Measurements from ENCODE around the gene RGS19. TPM values are rescaled to one million over a fixed set of nuclear protein-coding genes. Genes with fewer than 3 reads are reported as not detected.

Gene RGS19
- polyA plus RNA-seq, 1 donor (not counting 4 experiments of a cell fraction or from before 2014, with no cell fraction given) = 11.8 TPM

GRCh38 chr20:64096535-64096934, 17.2 kb upstream of the RGS19 start:
- dilution Hi-C loops (cut with MboI; ENCODE audit: extremely low pct_ligation_motif_present, low sequenced_read_pairs) = no loop called here
- TF ChIP-seq CTCF (optimal IDR thresholded peaks at IDR 0.05 in 1 of 3, IDR thresholded peaks at IDR 0.05 in 1 of 3, conservative IDR thresholded peaks at IDR 0.05 in 1 of 3; ENCODE audit: extremely low read depth in 1 of 3, insufficient read depth in 2 of 3, low read length in 3 of 3) (no peak), EZH2 (IDR thresholded peaks at IDR 0.05; ENCODE audit: low read length) (no peak)
- DNase-seq (ENCODE audit: low read depth, low spot score) (no peak), FAIRE-seq (no peak)
- H3K4me2 ChIP-seq (ENCODE audit: control insufficient read depth, extremely low read depth, insufficient read depth, low read depth, low read length) = no peak overlapping the region
- H3K4me3 ChIP-seq (ENCODE audit: control insufficient read depth in 2 of 3, extremely low read depth in 1 of 3, insufficient read depth in 2 of 3, low read depth in 1 of 3, low read length in 3 of 3) = no peak overlapping the region
- H2AFZ ChIP-seq (ENCODE audit: control insufficient read depth, low read length) = no peak overlapping the region
- H4K20me1 ChIP-seq (ENCODE audit: control insufficient read depth, extremely low read depth, insufficient read depth, low read length) = no peaks in the 10 kb centered on the region
- no peaks in the 10 kb centered on the region for H3K36me3 ChIP-seq (ENCODE audit: control insufficient read depth in 2 of 2, extremely low read depth in 1 of 2, insufficient read depth in 2 of 2, low read length in 2 of 2)
- no peaks in the 10 kb centered on the region for H3K4me1 ChIP-seq (ENCODE audit: control insufficient read depth, extremely low read depth, insufficient read depth, low read length)
- no peak overlapping the region for H3K9ac ChIP-seq (ENCODE audit: control insufficient read depth, extremely low read depth, insufficient read depth, low read length)
- no peaks in the 10 kb centered on the region for H3K9me1 ChIP-seq (ENCODE audit: control insufficient read depth, extremely low read depth, insufficient read depth, low read length)
- no peak overlapping the region for H3K27ac ChIP-seq (ENCODE audit: control insufficient read depth, insufficient read depth, low read length)
- no peaks in the 10 kb centered on the region for H3K79me2 ChIP-seq (ENCODE audit: control insufficient read depth, insufficient read depth, low read length)
- H3K9me3 ChIP-seq (ENCODE audit: control insufficient read depth, low read depth, low read length) = no peaks in the 10 kb centered on the region
- peaks cover 25% of the 10 kb centered on the region for H3K27me3 ChIP-seq (ENCODE audit: control insufficient read depth, extremely low read depth, insufficient read depth, low read length)

GRCh38 chr20:64095927-64096326, 16.6 kb upstream of the RGS19 start:
- Histone ChIP-seq H3K4me3 (ENCODE audit: control insufficient read depth in 2 of 3, extremely low read depth in 1 of 3, insufficient read depth in 2 of 3, low read depth in 1 of 3, low read length in 3 of 3) (no peak overlapping the region), H2AFZ (ENCODE audit: control insufficient read depth, low read length) (no peak overlapping the region), H4K20me1 (ENCODE audit: control insufficient read depth, extremely low read depth, insufficient read depth, low read length) (no peaks in the 10 kb centered on the region), H3K79me2 (ENCODE audit: control insufficient read depth, insufficient read depth, low read length) (no peaks in the 10 kb centered on the region), H3K9me3 (ENCODE audit: control insufficient read depth, low read depth, low read length) (no peaks in the 10 kb centered on the region), H3K9ac (ENCODE audit: control insufficient read depth, extremely low read depth, insufficient read depth, low read length) (no peak overlapping the region), H3K27ac (ENCODE audit: control insufficient read depth, insufficient read depth, low read length) (no peak overlapping the region), H3K9me1 (ENCODE audit: control insufficient read depth, extremely low read depth, insufficient read depth, low read length) (no peaks in the 10 kb centered on the region), H3K4me2 (ENCODE audit: control insufficient read depth, extremely low read depth, insufficient read depth, low read depth, low read length) (no peak overlapping the region), H3K27me3 (ENCODE audit: control insufficient read depth, extremely low read depth, insufficient read depth, low read length) (peaks cover 19% of the 10 kb centered on the region), H3K36me3 (ENCODE audit: control insufficient read depth in 2 of 2, extremely low read depth in 1 of 2, insufficient read depth in 2 of 2, low read length in 2 of 2) (no peaks in the 10 kb centered on the region), H3K4me1 (ENCODE audit: control insufficient read depth, extremely low read depth, insufficient read depth, low read length) (no peaks in the 10 kb centered on the region)
- DNase-seq (ENCODE audit: low read depth, low spot score) (no peak), FAIRE-seq (no peak)
- TF ChIP-seq EZH2 (IDR thresholded peaks at IDR 0.05; ENCODE audit: low read length) (no peak), CTCF (optimal IDR thresholded peaks at IDR 0.05 in 1 of 3, IDR thresholded peaks at IDR 0.05 in 1 of 3, conservative IDR thresholded peaks at IDR 0.05 in 1 of 3; ENCODE audit: extremely low read depth in 1 of 3, insufficient read depth in 2 of 3, low read length in 3 of 3) (no peak)
- dilution Hi-C loops (cut with MboI; ENCODE audit: extremely low pct_ligation_motif_present, low sequenced_read_pairs) = no loop called here
